ENCODE data around the gene SSBP3.

The SSBP3 gene

DNA sequence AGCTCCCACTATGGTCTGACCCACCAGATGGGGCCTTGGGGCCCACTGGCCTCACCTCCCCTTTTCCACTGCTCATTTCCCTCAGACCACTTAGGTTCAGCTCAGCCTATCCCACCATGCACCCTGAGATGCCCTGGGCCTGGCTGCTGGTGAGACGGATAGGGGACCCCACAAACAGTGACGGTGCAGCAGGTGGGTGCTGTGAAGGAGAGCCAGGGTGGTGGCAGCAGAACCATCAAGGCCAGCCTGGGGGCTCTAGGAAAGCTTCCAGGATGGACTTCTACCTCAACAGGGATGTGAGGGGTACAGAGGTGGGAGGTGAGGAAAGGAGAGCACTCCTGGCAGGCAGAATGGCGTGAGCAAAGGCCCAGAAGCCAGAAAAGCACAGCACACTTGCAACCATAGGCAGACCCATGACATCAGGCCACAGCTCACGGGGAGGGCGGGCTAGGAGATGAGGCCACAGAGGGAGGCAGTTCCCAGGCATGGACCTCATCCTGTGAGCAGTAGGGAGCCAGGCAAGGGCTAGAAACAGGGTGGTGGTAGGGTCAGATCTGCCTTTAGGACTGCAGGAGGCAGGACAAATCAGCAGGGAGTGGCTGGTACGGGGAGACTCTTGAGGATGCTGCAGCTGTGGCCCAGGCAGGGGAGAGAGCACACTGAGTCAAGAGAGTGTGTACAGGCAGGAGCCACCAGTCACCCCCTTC lies 229.4 kb downstream of the SSBP3 start:
- no peak for DNase-seq (ENCODE audit: low spot score)

All from cerebellar cortex (tissue), 1 donor.